ENCODE data around the gene ERGIC1. TPM values are rescaled to one million over a fixed set of nuclear protein-coding genes. Genes with fewer than 3 reads are reported as not detected.

ERGIC1 gene
- total and polyA plus RNA-seq, 2 of the 13 experiments (the other 11 are each of a cell fraction or from before 2014, with no cell fraction given) = 78.5 to 184 TPM

DNA sequence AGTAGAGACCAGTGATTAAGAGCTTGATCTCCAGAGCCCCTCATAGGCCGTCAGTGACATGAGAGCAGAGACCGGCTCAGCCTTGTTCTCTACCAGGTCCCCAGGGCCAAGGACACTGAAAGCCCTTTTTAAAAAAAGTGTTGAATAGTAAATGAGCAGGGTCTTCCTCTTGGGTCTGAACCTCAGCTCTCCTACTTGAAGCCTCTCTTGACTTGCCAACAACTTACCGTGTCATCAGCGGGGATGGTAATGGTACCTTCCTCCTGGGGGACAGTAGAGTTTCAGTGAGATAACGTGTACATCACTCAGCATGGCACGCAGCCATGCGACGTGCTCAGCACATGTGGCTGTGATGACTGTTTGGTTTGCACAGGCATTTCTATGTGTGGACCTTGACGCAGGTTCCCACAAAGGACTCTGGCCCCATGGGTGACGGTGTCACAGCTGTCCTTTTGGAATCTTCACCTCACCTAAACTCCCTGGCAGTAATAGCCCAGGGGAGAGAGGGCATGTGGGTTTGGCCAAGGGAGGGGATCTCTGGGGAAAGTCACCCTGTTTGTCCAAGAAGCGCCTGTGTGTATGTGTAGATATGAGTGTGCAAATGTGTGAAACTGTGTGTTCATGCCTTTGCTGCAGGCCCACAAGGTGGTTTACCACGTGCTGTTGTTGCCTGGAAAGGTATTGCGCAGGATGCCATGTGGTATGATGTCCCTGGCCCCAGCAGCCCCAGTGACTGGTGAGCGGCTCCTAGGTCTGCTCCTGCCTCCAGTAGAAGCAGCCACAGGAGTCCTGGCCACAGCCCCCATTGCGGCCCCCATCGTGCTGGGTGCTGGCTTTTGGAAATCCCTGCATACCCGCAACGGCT lies 18.7 kb downstream of the ERGIC1 start (continued):
- TF ChIP-seq, protein P1, sequence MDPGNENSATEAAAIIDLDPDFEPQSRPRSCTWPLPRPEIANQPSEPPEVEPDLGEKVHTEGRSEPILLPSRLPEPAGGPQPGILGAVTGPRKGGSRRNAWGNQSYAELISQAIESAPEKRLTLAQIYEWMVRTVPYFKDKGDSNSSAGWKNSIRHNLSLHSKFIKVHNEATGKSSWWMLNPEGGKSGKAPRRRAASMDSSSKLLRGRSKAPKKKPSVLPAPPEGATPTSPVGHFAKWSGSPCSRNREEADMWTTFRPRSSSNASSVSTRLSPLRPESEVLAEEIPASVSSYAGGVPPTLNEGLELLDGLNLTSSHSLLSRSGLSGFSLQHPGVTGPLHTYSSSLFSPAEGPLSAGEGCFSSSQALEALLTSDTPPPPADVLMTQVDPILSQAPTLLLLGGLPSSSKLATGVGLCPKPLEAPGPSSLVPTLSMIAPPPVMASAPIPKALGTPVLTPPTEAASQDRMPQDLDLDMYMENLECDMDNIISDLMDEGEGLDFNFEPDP (CRISPR knock-in tag; conservative IDR thresholded peaks at IDR 0.05) = peak; percentile 86; the same call in 1 of the 2 replicates
- no peak for TF ChIP-seq BRD4 (CRISPR knock-in tag; IDR thresholded peaks at IDR 0.05)
- peak; percentile 96; the same call in 1 of the 2 replicates for TF ChIP-seq ZBTB20 (CRISPR knock-in tag; IDR thresholded peaks at IDR 0.05; ENCODE audit: borderline replicate concordance, low read depth)
- TF ChIP-seq ZNF124 (CRISPR knock-in tag; IDR thresholded peaks at IDR 0.05) = no peak
- TF ChIP-seq, protein P2, sequence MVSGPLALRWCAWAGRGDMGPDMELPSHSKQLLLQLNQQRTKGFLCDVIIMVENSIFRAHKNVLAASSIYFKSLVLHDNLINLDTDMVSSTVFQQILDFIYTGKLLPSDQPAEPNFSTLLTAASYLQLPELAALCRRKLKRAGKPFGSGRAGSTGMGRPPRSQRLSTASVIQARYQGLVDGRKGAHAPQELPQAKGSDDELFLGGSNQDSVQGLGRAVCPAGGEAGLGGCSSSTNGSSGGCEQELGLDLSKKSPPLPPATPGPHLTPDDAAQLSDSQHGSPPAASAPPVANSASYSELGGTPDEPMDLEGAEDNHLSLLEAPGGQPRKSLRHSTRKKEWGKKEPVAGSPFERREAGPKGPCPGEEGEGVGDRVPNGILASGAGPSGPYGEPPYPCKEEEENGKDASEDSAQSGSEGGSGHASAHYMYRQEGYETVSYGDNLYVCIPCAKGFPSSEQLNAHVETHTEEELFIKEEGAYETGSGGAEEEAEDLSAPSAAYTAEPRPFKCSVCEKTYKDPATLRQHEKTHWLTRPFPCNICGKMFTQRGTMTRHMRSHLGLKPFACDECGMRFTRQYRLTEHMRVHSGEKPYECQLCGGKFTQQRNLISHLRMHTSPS (CRISPR knock-in tag; IDR thresholded peaks at IDR 0.05; ENCODE audit: low read depth) = peak; percentile 96
- TF ChIP-seq ZNF792 (CRISPR knock-in tag; IDR thresholded peaks at IDR 0.05) = peak; percentile 85; the same call in 1 of the 2 replicates
- TF ChIP-seq MLLT10 (CRISPR knock-in tag; IDR thresholded peaks at IDR 0.05) = no peak
- TF ChIP-seq SYNCRIP (IDR thresholded peaks at IDR 0.05; ENCODE audit: insufficient read depth, low read depth, low read length) = no peak
- peak; percentile 89 for TF ChIP-seq AHDC1 (CRISPR knock-in tag; IDR thresholded peaks at IDR 0.05; ENCODE audit: borderline replicate concordance)
- 0 out of 2 replicates have a peak, but pooled peaks have one; percentile 23 for TF ChIP-seq TP53 (CRISPR knock-in tag; conservative IDR thresholded peaks at IDR 0.05)
- no peak; a peak in 1 of 4 replicates for TF ChIP-seq KLF16 (CRISPR knock-in tag; IDR thresholded peaks at IDR 0.05)
- TF ChIP-seq RORA (CRISPR knock-in tag; IDR thresholded peaks at IDR 0.05) = no peak
- no peak for TF ChIP-seq REL (CRISPR knock-in tag; conservative IDR thresholded peaks at IDR 0.05)
- TF ChIP-seq TCF7 (IDR thresholded peaks at IDR 0.05; ENCODE audit: low read depth) = peak; percentile 48; the same call in 1 of the 2 replicates
- peak; percentile 57; the same call in 1 of the 2 replicates for TF ChIP-seq ZBTB33 (CRISPR knock-in tag; IDR thresholded peaks at IDR 0.05)
- TF ChIP-seq DPF2 (CRISPR knock-in tag; IDR thresholded peaks at IDR 0.05; ENCODE audit: borderline replicate concordance, low read depth) = peak; percentile 87
- TF ChIP-seq ZFP90 (CRISPR knock-in tag; IDR thresholded peaks at IDR 0.05; ENCODE audit: borderline replicate concordance) = peak; percentile 83; the same call in 1 of the 2 replicates
- TF ChIP-seq NR3C1 (CRISPR knock-in tag; IDR thresholded peaks at IDR 0.05) = no peak
